OCI-LY7 (cell line): Measurements from ENCODE around the gene HDAC4.

Experiments
- CTCF ChIP-seq: fragments of 200-600 bp; sonication (generic); conservative IDR thresholded peaks from 2 replicates; pipeline ENCODE4 v1.5.1; 2014; ENCODE audit warnings: mild to moderate bottlenecking, antibody characterized with exemption, low read length, moderate library complexity, mixed read lengths
- EZH2phosphoT487 ChIP-seq: fragments of 200-600 bp; sonication (generic); IDR thresholded peaks from 2 replicates; pipeline ENCODE4 v1.6.1; 2018; ENCODE audit warnings: low read depth, borderline replicate concordance, mild to moderate bottlenecking, mixed run types, antibody characterized with exemption, low read length, moderate library complexity, mixed read lengths

DNA sequence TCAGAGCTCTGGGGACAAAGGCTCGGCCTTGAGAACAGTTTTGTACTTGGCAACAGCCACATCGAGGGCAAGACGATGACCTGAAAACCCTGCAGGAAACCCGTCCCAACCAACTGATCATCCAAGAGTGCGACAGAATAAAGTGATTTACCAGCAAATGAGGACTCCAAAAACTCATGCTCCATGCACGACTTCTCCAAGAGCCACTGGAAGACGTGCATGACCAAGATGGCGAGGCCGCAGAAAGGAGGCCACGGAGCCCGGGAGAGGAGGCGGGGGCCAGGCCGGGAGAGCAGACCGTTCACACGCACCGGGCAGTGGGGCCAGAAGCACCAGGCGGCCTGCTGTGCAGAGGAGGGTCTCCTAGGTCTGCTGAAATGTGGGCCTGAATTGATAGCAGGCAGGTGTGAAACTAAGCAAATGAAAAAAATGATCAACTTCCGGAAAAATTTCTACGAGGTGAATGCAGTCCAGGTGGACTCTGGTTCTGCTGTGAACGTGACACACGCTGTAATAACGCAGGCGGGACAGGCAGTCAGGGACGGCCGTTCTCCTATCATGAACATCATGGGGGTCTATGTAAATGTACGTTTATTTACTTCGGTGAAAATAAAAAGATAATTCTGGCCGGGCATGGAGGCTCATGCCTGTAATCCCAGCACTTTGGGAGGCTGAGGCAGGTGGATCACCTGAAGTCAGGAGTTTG is 252.2 kb downstream of the HDAC4 start:
- no peak for TF ChIP-seq CTCF
- no peak for TF ChIP-seq EZH2phosphoT487
